Erythroblast (primary cell): ENCODE measurements around the gene OBSCN.

Experiments used
- GATA1 ChIP-seq: IDR thresholded peaks from 2 replicates; pipeline ENCODE4 v1.6.1; 2011; ENCODE audit warnings: low read depth, mild to moderate bottlenecking, control low read depth, low read length, moderate library complexity
- POLR2A ChIP-seq: IDR thresholded peaks from 2 replicates; pipeline ENCODE4 v1.6.1; 2011; ENCODE audit warnings: mild to moderate bottlenecking, low read length

GRCh38 chr1:228344631-228345072, 136.8 kb downstream of the OBSCN start:
- no peak for TF ChIP-seq POLR2A
- TF ChIP-seq GATA1 = no peak
